ENCODE results near the gene BTN2A1. TPM values are rescaled to one million over a fixed set of nuclear protein-coding genes. Genes with fewer than 3 reads are reported as not detected.

The BTN2A1 gene
- polyA plus RNA-seq, 1 of the 3 experiments (the other 2 are of a cell fraction), result 21.2 TPM

DNA sequence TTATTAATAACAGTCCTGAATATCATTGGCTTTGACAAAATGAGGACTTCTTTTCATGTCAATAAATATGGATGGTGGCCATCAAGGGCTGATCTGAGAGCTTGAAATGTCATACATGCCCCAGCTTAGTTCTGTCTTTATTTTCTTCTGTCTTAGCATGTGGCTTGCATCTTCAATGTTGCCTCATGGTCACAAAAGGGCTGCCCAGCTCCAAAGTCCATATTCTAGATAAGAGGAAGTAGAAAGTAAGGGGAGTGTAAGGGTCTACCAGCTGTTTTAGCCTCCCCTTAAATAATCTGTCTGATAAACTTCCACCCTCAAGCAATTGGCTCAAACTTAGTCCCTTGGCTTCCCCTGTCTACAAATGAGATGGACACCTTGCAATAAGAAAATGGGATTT lies 14.2 kb downstream of the BTN2A1 start:
- no peaks in the 10 kb centered on the region for H4K20me1 ChIP-seq (ENCODE audit: insufficient read depth)
- ChIA-PET CTCF (no interaction called here), POLR2A (no interaction called here)
- no peaks in the 10 kb centered on the region for H3K9me2 ChIP-seq
- no peaks in the 10 kb centered on the region for H3K79me2 ChIP-seq (ENCODE audit: insufficient read depth)
- no peak overlapping the region for H3K4me3 ChIP-seq (ENCODE audit: low read depth in 2 of 2, low read length in 1 of 2)
- no peak overlapping the region for H3K4me2 ChIP-seq
- DNase-seq, result no peak
- TF ChIP-seq FOSL2 (IDR thresholded peaks at IDR 0.05; ENCODE audit: borderline replicate concordance, low read depth) (no peak), GATA2 (CRISPR knock-in tag; IDR thresholded peaks at IDR 0.05) (no peak), ELF1 (IDR thresholded peaks at IDR 0.05) (no peak), POLR2AphosphoS5 (IDR thresholded peaks at IDR 0.05; ENCODE audit: low read depth, low read length) (no peak), RAD21 (IDR thresholded peaks at IDR 0.05; ENCODE audit: low read length) (no peak), TEAD4 (IDR thresholded peaks at IDR 0.05; ENCODE audit: borderline replicate concordance, insufficient read depth) (no peak), NFIC (IDR thresholded peaks at IDR 0.05; ENCODE audit: borderline replicate concordance) (no peak), EP300 (IDR thresholded peaks at IDR 0.05; ENCODE audit: borderline replicate concordance in 1 of 2, low read depth in 1 of 2, low read length in 1 of 2) (no peak), SIN3A (IDR thresholded peaks at IDR 0.05; ENCODE audit: borderline replicate concordance, low read depth, low read length) (no peak), MEF2A (IDR thresholded peaks at IDR 0.05; ENCODE audit: borderline replicate concordance, low read depth) (no peak), RXRA (IDR thresholded peaks at IDR 0.05; ENCODE audit: borderline replicate concordance, low read depth) (no peak), FOXJ3 (CRISPR knock-in tag; IDR thresholded peaks at IDR 0.05) (no peak), EZH2phosphoT487 (IDR thresholded peaks at IDR 0.05; ENCODE audit: borderline replicate concordance, low read depth) (no peak), CHD2 (IDR thresholded peaks at IDR 0.05; ENCODE audit: low read length, partially characterized antibody) (no peak), TCF12 (IDR thresholded peaks at IDR 0.05) (no peak)
- TF ChIP-seq, protein P1, sequence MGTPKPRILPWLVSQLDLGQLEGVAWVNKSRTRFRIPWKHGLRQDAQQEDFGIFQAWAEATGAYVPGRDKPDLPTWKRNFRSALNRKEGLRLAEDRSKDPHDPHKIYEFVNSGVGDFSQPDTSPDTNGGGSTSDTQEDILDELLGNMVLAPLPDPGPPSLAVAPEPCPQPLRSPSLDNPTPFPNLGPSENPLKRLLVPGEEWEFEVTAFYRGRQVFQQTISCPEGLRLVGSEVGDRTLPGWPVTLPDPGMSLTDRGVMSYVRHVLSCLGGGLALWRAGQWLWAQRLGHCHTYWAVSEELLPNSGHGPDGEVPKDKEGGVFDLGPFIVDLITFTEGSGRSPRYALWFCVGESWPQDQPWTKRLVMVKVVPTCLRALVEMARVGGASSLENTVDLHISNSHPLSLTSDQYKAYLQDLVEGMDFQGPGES (IDR thresholded peaks at IDR 0.05; ENCODE audit: low read depth, low read length), result no peak
- TF ChIP-seq, protein P2, sequence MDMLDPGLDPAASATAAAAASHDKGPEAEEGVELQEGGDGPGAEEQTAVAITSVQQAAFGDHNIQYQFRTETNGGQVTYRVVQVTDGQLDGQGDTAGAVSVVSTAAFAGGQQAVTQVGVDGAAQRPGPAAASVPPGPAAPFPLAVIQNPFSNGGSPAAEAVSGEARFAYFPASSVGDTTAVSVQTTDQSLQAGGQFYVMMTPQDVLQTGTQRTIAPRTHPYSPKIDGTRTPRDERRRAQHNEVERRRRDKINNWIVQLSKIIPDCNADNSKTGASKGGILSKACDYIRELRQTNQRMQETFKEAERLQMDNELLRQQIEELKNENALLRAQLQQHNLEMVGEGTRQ (IDR thresholded peaks at IDR 0.05; ENCODE audit: borderline replicate concordance, low read depth, low read length), result no peak
- TF ChIP-seq, protein P3, sequence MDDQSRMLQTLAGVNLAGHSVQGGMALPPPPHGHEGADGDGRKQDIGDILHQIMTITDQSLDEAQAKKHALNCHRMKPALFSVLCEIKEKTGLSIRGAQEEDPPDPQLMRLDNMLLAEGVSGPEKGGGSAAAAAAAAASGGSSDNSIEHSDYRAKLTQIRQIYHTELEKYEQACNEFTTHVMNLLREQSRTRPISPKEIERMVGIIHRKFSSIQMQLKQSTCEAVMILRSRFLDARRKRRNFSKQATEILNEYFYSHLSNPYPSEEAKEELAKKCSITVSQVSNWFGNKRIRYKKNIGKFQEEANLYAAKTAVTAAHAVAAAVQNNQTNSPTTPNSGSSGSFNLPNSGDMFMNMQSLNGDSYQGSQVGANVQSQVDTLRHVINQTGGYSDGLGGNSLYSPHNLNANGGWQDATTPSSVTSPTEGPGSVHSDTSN (IDR thresholded peaks at IDR 0.05), result no peak
- TF ChIP-seq, protein P4, sequence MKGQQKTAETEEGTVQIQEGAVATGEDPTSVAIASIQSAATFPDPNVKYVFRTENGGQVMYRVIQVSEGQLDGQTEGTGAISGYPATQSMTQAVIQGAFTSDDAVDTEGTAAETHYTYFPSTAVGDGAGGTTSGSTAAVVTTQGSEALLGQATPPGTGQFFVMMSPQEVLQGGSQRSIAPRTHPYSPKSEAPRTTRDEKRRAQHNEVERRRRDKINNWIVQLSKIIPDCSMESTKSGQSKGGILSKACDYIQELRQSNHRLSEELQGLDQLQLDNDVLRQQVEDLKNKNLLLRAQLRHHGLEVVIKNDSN (IDR thresholded peaks at IDR 0.05; ENCODE audit: borderline replicate concordance, low read depth), result no peak
- TF ChIP-seq, protein P5, sequence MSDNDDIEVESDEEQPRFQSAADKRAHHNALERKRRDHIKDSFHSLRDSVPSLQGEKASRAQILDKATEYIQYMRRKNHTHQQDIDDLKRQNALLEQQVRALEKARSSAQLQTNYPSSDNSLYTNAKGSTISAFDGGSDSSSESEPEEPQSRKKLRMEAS (IDR thresholded peaks at IDR 0.05; ENCODE audit: low read depth), result no peak
- no peaks in the 10 kb centered on the region for H3K9me3 ChIP-seq
- peaks cover 6% of the 10 kb centered on the region for H3F3A ChIP-seq (replicated peaks; ENCODE audit: insufficient read depth)
- no peak overlapping the region for H2AFZ ChIP-seq (ENCODE audit: low read depth)
- no peak overlapping the region for H3K9ac ChIP-seq
- H3K27ac ChIP-seq (ENCODE audit: low read depth in 2 of 2, low read length in 1 of 2), result no peak overlapping the region
- peaks cover 15% of the 10 kb centered on the region in 2 experiments for H3K4me1 ChIP-seq (ENCODE audit: control insufficient read depth in 1 of 2, insufficient read depth in 2 of 2, low read depth in 1 of 2, low read length in 1 of 2)
- H3K27me3 ChIP-seq (ENCODE audit: insufficient read depth), result no peaks in the 10 kb centered on the region
- H3K36me3 ChIP-seq (replicated peaks in 1 of 2; ENCODE audit: control insufficient read depth in 1 of 2, insufficient read depth in 2 of 2, low read length in 1 of 2), result peaks cover 16 to 18% of the 10 kb centered on the region in 2 experiments
